ENCODE measurements around the gene FGF5.
"Not testable (repeated sequence)": the region's sequence is repeated elsewhere in the genome, so short reads cannot be mapped to it uniquely, and the experiment has no call there.

The FGF5 gene

GRCh38 chr4:80271801-80272200 lies 5.3 kb downstream of the FGF5 start:
- in situ Hi-C loops (cut with HindIII; ENCODE audit: low sequenced_read_pairs), result no loop called here
- TF ChIP-seq CTCF (IDR thresholded peaks at IDR 0.05; ENCODE audit: low read depth, low read length), result no peak
- no peak for DNase-seq (ENCODE audit: low read depth, low spot score)
- H3K4me3 ChIP-seq (ENCODE audit: low read depth, low read length), result no peak overlapping the region

GRCh38 chr4:80276931-80277330 lies 10.5 kb downstream of the FGF5 start:
- no peak overlapping the region for H3K4me3 ChIP-seq (ENCODE audit: low read depth, low read length)
- no peak for DNase-seq (ENCODE audit: low read depth, low spot score)
- in situ Hi-C loops (cut with HindIII; ENCODE audit: low sequenced_read_pairs), result no loop called here
- no peak for TF ChIP-seq CTCF (IDR thresholded peaks at IDR 0.05; ENCODE audit: low read depth, low read length)

- TF ChIP-seq CTCF (IDR thresholded peaks at IDR 0.05; ENCODE audit: low read depth, low read length), result no peak
- DNase-seq (ENCODE audit: low read depth, low spot score), result no peak
- in situ Hi-C loops (cut with HindIII; ENCODE audit: low sequenced_read_pairs), result no loop called here
- H3K4me3 ChIP-seq (ENCODE audit: low read depth, low read length), result no peak overlapping the region
Observed at GRCh38 chr4:80279751-80280150, 13.3 kb downstream of the FGF5 start.

- no peak for TF ChIP-seq CTCF (IDR thresholded peaks at IDR 0.05; ENCODE audit: low read depth, low read length)
- no peak for DNase-seq (ENCODE audit: low read depth, low spot score)
- H3K4me3 ChIP-seq (ENCODE audit: low read depth, low read length), result no peak overlapping the region
- in situ Hi-C loops (cut with HindIII; ENCODE audit: low sequenced_read_pairs), result no loop called here
Observed at GRCh38 chr4:80286451-80286850, 20.0 kb downstream of the FGF5 start.

GRCh38 chr4:80290665-80291064 lies 24.2 kb downstream of the FGF5 start:
- H3K4me3 ChIP-seq (ENCODE audit: low read depth, low read length); in situ Hi-C loops (cut with HindIII; ENCODE audit: low sequenced_read_pairs); DNase-seq (ENCODE audit: low read depth, low spot score): not testable (repeated sequence)

- no peak for TF ChIP-seq CTCF (IDR thresholded peaks at IDR 0.05; ENCODE audit: low read depth, low read length)
- no peak overlapping the region for H3K4me3 ChIP-seq (ENCODE audit: low read depth, low read length)
- in situ Hi-C loops (cut with HindIII; ENCODE audit: low sequenced_read_pairs), result no loop called here
- DNase-seq (ENCODE audit: low read depth, low spot score), result no peak
Observed at GRCh38 chr4:80294206-80294605, 27.7 kb downstream of the FGF5 start.

GRCh38 chr4:80295336-80295735 lies 28.9 kb downstream of the FGF5 start:
- in situ Hi-C loops (cut with HindIII; ENCODE audit: low sequenced_read_pairs), result no loop called here
- no peak overlapping the region for H3K4me3 ChIP-seq (ENCODE audit: low read depth, low read length)
- no peak for DNase-seq (ENCODE audit: low read depth, low spot score)
- TF ChIP-seq CTCF (IDR thresholded peaks at IDR 0.05; ENCODE audit: low read depth, low read length), result no peak

Measured in astrocyte of the spinal cord (primary cell).